Islet precursor cell (in vitro differentiated cells): ENCODE measurements around the gene PUSL1.
A peak's percentile ranks its signal among the peaks of the same experiment; 100 is the strongest.

Source experiments
- DNase-seq: peaks from one replicate; pipeline ENCODE4 v3.0.0-alpha.2; 2018

Gene PUSL1

DNA sequence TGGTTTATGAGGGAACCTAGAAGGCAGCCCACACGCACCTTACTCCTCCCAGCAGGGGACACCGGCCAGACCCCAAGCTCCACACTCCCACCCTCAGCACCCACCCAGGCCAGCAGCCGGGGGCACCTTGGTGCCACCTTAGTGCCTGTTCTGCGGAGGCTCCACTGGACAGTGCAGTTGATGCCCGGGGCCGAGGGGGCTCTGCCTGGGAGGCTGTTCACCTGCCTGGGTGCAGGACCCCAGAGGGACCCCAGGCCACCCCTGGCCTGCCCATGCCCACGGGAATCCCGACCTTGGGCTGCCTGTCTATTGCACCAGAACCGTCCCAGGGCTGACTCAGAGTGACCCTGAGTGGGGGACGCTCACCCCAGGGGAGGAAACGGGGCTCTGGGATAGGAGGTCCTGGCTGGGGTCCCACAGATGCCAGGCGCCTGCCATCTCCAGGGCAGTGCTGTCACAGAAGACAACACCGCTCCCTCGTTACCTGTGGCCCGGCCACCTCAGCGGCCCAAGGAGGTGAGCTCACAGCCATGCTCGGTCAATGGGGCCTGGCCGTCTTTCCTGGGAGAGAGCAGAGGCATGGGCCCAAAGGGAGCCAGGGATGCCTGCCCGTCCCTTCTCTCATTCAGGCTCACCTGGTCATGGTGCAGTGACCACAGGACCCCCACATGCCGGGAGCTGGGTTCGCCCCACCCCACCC lies 27.5 kb upstream of the PUSL1 start:
- DNase-seq, result no peak

DNA sequence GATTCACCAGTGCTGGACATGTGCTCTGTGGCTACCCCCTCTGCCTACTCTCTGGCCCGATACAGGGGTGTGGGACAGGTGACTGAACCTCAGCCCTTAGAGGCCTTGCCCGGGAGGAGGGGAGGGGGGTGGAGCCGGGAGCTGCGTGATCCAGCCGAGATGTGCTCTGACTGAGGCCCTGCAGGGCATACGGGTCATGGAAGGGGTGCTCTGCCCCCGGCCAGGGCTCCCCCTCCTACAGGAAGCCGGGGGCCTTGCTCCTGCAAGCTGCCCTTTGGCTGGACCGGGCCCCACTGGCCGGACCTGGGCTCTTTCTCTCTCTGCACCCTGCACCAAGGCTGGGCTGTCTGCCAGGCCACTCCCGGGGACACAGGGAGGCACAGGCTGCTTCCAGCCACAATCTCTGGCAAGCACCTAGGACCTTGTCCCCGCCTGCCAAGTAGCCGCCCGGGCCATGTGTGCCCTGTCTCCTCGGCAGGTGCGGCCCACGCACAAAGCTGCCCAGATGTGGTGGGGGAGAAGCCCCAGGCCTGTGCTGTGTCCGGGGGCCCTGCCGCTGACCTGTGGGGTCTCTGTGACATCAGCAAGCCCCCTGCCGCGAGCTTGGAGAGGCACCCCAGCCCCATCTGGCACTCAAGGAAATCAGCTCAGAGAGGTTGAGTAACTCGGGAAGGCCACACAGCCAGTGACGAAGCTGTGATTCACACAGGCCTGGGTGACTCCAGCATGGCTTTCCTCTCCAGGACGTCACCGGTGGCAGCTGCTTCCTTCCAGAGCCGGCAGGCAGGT lies 26.7 kb upstream of the PUSL1 start:
- DNase-seq, result no peak

DNA sequence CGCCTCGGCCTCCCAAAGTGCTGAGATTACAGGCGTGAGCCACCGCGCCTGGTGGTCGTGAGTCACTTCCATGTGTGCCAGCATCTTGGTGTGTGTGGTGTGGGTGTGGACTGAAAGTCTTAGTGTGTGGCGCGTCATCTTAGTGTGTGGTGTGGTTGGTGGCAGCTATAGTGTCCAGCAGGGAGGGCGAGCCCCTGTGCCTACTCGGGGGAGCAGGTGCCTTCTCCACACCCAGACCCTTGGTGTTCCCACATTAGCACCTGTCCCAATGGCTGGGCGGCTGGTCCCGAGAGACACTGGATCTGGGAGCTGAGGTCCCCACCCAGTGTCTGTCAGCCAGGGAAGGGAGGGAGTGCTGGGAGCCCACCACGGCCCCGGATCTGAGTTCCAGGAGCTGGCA lies 25.4 kb upstream of the PUSL1 start:
- DNase-seq, result no peak

DNA sequence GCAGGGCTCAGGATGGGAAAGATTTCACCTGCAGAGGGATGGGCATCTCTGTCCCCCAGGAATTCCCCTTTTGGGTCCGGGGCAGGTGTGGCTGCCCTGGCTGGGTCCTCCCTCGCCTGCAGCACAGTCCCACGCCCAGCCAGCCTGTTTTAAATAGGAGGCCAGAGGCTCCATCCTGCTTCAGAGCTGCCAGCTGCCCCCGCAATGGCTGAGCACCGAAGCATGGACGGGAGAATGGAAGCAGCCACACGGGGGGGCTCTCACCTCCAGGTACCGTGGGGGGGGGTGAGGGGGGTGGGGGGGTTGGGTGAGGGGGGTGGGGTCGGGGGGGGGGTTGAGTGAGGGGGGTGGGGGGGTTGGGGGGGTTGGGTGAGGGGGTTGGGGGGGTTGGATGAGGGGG lies 24.6 kb upstream of the PUSL1 start:
- DNase-seq, result no peak

DNA sequence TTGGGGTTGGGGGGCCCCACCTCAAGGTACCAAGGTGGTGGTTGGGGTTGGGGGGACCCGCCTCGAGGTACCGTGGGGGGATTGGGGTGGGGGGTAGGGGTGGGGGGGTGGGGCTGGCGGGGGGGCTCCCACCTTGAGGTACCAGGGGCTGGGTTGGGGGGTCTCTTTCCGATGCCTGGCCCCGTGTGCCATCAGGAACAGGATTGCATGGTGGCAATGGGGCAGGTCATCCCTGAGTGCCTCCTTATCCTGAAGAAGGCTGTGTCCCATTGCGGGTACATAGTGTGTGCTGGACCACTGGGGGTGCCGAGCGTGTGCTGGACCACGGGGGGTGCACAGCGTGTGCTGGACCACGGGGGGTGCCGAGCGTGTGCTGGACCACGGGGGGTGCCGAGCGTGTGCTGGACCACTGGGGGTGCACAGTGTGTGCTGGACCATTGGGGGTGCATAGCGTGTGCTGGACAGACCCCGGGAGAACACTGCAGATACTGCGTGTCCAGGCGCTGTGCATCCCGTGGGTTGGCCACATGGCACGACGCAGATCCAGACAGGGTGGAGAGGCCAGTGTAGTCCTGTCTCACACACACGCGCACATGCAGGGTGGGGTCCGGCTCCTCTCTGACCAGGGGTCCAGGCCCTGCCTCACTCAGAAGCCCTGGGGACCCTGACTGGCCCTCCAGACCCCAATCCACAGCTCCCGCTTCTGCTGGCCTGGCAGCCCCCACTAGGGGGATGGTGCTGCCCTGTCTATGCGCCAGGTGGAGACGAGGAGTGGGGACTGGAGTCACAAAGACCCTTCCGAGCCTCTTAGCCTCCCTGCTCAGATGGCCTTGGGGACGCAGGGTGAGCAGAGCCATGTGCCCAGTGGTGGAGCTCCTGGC lies 23.9 kb upstream of the PUSL1 start:
- no peak for DNase-seq

DNA sequence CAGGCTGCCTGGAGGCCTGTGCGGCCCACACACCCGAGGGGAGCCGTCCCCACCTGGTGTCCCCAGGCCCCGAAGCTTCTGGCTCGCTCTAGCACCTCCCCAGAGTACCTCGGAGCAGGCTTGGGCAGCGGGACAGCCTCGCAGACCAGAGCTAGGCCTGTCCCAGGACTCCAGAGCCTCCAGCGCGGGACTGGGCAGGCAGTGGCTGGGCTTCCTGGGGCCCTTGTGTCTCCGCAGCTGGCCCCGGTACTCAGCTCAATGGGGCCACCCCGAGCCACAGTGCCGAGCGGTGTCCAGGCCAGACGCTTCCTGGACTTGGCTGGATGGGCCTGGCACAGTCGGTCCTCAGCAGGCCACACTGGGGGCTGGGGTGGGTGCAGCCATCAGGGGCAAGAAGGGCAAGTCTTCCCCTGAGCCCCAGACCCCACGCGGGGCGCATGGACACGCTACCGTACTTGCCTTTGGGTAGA lies 23.3 kb upstream of the PUSL1 start:
- no peak for DNase-seq

DNA sequence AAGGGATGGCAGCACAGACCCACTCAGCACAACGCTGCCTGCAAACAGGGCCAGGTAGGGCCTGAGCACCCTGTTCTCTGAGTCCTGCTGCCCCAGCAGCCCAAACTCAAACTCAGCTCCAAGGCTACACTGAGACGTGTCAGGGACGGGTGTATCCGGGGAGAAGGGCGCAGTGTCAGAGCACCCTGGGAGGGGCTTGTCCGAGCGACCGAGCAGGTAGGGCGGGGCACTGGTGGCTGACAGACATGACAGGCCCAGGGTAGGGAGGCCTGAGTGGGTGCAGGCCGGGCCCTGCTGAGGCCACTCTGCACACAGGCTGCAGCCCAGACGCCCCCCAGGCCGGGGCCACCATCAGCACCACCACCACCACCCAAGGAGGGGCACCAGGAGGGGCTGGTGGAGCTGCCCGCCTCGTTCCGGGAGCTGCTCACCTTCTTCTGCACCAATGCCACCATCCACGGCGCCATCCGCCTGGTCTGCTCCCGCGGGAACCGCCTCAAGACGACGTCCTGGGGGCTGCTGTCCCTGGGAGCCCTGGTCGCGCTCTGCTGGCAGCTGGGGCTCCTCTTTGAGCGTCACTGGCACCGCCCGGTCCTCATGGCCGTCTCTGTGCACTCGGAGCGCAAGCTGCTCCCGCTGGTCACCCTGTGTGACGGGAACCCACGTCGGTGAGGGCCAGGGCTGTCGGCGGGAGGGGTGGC lies 22.6 kb upstream of the PUSL1 start:
- no peak for DNase-seq

DNA sequence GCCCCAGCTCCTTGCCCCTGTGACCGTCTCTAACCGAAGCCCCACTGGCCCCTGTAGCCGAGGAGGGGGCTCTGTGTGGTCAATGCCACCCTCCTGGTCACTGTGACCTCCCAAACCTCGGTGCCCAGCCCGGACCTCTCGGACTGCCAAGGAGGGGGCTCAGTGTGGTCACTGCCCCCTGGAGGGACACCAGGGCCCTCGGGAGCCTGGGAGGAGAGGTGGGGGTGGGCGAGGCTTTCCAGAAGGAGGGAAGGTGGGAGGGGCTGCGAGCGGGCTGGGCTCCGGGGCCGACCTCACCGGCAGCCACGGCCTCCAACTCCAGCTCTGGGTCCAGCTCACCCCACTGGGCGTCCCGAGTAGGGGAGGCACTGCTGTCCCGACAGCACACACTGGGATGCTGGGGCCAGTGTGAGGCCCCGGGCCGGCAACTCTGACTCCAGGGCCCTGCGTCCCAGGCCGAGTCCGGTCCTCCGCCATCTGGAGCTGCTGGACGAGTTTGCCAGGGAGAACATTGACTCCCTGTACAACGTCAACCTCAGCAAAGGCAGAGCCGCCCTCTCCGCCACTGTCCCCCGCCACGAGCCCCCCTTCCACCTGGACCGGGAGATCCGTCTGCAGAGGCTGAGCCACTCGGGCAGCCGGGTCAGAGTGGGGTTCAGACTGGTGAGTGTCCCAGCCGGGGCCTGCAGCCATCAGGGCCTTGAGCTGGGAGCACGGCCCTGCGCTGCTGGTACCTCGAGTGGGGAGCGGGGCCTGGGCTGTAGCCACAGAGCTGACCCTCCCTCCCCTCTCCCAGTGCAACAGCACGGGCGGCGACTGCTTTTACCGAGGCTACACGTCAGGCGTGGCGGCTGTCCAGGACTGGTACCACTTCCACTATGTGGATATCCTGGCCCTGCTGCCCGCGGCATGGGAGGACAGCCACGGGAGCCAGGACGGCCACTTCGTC lies 21.8 kb upstream of the PUSL1 start:
- DNase-seq, result no peak

DNA sequence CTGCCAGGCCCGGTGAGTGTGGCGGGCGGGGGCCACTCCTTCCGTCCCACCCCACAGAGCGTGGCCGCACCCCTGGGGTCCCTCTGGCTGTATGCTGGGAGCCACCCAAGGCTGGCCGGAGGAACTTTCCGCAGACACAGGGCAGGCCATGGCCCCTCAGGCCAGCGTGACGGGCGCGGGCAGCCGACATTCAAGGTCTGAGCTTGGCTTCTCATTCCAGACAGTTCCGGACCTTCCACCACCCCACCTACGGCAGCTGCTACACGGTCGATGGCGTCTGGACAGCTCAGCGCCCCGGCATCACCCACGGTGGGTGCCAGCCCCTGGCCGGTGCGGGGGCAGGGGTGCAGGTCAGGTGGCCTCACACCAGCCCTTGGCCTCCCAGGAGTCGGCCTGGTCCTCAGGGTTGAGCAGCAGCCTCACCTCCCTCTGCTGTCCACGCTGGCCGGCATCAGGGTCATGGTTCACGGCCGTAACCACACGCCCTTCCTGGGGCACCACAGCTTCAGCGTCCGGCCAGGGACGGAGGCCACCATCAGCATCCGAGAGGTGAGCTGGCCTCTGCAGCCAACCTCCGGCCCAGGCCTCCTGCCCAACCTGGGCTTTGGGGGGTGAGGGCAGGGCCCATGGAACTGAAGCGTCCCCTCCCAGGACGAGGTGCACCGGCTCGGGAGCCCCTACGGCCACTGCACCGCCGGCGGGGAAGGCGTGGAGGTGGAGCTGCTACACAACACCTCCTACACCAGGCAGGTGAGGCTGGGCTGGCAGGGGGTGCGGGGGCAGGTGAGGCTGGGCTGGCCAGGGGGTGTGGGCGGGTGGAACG lies 20.9 kb upstream of the PUSL1 start:
- no peak for DNase-seq

DNA sequence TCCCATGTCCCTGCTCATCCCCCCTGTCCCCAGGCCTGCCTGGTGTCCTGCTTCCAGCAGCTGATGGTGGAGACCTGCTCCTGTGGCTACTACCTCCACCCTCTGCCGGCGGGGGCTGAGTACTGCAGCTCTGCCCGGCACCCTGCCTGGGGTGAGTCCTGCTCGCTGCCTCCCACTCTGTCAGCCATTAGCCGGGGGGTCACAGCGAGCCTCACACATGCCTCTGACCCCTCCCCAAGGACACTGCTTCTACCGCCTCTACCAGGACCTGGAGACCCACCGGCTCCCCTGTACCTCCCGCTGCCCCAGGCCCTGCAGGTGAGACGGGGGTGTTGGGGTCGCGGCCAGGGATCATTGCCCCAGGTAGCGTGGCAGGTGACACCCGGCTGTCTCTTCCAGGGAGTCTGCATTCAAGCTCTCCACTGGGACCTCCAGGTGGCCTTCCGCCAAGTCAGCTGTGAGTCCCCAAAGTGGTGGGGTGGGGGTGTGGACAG lies 18.1 kb upstream of the PUSL1 start:
- DNase-seq, result peak; percentile 92

DNA sequence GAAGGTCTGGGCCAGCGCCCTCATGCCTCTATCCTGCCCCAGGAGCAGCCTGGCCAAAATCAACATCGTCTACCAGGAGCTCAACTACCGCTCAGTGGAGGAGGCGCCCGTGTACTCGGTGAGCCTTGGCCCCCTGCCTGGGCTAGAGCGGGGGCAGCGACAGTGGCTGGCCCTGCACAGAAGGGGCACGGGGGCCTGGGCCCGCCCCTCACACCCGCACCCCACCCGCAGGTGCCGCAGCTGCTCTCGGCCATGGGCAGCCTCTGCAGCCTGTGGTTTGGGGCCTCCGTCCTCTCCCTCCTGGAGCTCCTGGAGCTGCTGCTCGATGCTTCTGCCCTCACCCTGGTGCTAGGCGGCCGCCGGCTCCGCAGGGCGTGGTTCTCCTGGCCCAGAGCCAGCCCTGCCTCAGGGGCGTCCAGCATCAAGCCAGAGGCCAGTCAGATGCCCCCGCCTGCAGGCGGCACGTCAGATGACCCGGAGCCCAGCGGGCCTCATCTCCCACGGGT lies 17.3 kb upstream of the PUSL1 start:
- no peak for DNase-seq

DNA sequence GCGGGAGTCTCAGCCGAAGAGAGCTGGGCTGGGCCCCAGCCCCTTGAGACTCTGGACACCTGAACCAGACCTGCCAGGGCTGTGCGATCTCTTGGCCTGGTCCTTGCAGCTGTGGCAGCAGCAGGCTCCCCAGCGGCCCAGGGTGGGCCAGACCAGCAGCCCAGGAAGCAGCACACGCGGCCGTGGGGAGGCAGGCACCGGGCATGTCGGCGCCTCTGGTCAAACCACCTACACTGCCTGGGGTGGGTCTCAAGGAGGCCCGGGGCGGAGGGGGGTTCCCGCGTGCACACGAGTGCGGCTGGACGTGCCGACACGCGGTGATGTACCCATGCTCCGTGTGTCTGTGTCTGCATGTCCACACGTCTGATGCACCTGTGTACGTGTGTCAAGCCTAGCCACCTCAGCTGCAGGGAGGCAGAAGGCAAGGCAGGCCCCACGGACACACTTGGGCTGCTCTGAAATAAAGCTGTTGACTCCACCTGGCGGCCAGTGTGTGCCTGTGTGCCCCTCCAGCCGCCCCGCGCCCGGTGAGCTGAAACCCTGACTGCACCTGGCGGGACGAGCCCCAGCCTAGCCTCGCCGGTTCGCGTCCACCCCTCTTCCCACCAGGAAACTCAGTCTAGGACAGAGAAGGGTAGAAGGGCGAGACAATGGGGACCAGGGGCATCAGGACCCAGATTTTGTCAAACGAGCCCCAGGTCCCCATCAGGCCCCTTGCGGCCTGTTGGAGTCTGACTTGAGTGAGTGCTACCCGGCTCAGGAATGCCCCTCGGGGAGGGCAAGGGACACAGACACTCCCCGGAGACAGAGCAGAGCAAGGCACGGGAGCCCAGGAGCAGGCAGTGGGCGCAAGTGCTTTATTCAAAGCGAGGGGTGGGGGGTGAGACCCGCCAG lies 16.6 kb upstream of the PUSL1 start:
- DNase-seq, result peak; percentile 90

DNA sequence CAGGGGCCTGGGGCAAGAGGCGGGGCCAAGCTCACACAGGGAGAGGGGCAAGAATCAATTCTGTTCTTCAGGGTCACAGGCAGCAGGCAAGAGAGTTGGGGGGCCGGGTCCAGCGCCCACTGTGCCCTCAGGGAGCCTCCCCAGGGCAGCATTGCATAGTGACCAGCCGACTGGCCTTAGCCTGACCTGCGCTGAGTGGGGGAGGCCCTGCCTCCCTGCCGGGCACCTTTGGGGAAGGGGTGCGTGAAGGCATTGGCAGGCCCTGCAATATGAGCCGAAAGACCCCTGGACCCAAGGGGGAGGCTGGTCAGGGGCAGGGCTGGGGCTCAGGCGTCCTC lies 16.0 kb upstream of the PUSL1 start:
- DNase-seq, result no peak

DNA sequence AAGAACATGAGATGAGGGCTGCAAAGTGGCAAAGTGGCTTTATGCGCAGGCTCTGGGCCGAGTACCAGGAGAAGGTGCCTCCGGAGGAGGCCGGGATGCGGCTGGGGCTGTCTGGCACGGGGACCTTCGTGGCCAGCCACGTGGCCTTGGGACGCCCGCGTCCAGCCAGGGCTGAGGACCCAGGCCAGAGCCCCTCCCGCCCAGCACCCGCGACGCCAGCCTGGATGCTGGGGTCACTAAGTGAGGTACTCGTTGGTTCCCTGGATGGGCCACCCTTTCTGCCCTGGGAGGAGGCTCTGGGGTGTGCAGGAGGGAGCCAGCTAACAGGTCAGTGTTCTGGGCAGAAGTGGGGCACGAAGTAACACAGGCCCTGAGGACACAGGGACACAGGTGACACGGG lies 15.5 kb upstream of the PUSL1 start:
- no peak for DNase-seq

DNA sequence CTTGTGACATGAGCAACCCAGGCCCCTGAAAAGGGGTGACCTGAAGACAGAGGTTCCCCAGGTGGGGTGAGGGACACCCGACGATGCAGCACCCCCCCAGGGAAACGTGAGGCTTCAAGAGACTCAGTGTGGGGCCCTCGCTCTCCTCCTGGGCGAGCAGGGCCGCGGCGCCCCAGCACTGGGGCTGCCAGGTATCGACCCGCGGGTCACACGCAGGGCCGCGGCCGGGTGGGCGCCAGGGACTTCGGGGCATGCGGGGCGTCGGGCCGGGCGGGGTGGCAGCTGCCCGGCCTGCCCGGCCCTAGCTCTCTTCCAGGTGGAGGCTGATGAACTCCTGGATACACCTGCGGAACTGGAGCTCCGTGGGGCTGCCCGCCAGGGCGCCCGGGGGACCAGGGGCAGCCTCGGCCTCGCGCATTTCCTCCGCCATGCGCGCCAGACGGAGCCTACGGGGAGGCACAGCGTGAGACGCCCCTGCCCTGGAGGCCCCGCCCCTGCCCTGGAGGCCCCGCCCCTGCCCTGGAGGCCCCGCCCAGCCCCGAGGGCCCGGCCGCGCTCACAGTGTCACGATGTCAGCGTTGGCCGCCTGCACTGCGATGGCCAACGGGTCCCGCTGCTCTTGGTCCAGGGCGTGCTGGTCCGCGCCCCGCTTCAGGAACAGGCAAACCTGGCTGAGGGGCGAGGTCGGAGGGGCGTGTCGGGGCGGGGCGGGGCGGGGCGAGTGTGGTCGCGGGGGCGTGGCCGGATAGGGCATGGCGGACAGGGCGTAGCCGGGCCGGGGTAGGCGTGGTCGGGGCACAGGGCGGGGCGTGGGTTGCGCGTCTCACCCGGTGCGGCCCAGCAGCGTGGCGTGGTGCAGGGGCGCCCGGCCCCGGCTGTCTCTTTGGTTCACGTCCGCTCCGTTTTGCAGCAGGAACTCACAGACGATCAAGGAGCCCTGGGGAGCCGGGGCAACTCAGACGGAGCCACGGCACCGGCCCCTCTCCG lies 14.8 kb upstream of the PUSL1 start:
- DNase-seq, result no peak

DNA sequence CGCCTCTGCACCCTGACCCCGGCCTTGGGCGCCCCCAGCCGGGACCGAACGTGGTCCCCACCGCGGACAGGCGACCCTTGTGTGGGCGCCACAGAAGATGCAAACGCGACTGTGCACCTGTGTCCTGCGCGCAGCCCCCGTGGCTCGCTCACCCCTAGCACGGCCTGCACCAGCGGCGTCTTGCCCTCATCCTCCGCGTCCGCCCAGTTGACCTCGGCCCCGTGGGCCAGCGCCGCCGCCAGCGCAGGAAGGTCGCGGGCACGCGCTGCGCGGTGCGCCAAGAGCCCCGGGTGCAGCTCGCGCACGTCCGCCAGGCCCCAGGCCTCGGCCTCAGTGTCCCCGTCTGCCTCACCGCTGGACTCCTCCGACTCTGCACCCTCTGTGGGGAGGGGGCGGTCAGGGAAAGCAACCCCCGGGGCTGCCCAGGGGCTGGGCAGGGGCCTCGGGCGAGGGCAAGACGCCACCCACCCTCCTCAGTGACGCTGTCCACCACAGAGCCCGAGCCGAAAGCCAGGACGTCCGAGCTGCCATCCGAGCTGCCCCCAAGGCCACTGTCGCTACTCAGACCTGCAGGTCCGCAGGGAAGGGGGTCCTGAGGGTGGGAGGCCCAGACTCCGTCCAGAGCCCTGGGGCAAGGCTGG lies 14.0 kb upstream of the PUSL1 start:
- no peak for DNase-seq

DNA sequence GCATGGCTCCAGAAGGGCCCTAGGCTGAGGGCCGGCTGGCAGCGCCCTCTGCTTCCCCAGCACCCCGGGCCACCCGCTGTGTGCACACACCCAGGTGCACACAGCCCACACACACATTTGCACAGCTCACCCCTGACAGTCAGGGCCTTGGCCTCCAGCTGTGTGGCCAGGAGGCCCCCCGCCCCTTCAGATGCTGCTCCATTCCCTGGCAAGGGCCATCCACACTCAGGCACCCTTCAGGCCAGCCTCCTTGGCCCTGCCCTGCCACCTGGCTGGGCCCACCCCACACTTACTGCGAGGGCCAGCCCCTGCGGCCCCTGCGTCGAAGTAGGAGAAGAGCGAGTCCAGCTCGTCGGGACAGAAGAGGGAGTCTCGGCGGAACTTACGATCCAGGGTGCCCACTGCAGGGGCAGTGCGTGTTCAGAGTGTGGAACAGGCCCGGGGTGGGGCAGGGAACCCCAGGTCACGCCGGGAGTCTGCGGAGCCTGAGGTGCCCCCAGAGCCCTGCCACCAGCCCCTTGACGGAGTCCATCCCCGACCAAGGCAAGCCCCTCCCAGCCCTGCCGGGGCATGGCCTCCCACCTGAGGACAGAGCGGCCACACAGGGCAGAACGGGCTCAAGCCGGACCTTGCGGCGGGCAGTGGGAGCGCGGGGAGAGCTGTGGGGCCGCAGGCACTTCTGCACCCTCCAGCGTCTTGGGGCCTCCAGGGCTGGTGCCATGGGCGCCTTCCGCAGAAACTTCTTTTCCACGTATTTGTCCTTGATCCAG lies 13.1 kb upstream of the PUSL1 start:
- no peak for DNase-seq
